Upper lobe of left lung (tissue), 6 donors: ENCODE results near the gene CTNNBL1. TPM values are rescaled to one million over a fixed set of nuclear protein-coding genes. Genes with fewer than 3 reads are reported as not detected.

Experiments used
- ATAC-seq, 2 donors: fragments of 200-7000 bp; cut with Tn5 transposase; one replicate each; pipeline ENCODE4 v1.9.1; 2022; ENCODE audit warnings: mild to moderate bottlenecking in 2 of 2, moderate library complexity in 2 of 2; ENCODE audit not compliant: low FRiP score in 2 of 2
- DNase-seq, 2 donors: peaks; one replicate each; pipeline ENCODE4 v3.0.0-alpha.2; 2019 to 2020
- H3K27ac ChIP-seq, 4 donors: fragments of 200-600 bp; sonication (generic); one replicate each; pipeline ENCODE4 v1.5.1; 2016 to 2019
- H3K27me3 ChIP-seq, 4 donors: fragments of 200-600 bp; sonication (generic); one replicate each; pipeline ENCODE4 v1.5.1; 2017 to 2019
- H3K36me3 ChIP-seq, 4 donors: fragments of 200-600 bp; sonication (generic); one replicate each; pipeline ENCODE4 v1.5.1; 2016 to 2019
- H3K4me1 ChIP-seq, 4 donors: fragments of 200-600 bp; sonication (generic); one replicate each; pipeline ENCODE4 v1.5.1; 2018 to 2019
- H3K4me3 ChIP-seq, 4 donors: fragments of 200-600 bp; sonication (generic); one replicate each; pipeline ENCODE4 v1.5.1; 2017 to 2019; ENCODE audit warnings: mild to moderate bottlenecking in 2 of 4, moderate library complexity in 1 of 4
- H3K9me3 ChIP-seq, 4 donors: fragments of 200-600 bp; sonication (generic); one replicate each; pipeline ENCODE4 v1.5.1; 2018 to 2019
- EP300 ChIP-seq, 4 donors: sonication (generic); formaldehyde crosslinking; IDR thresholded peaks; one replicate each; pipeline ENCODE4 v1.5.1; 2017; ENCODE audit warnings: antibody characterized with exemption in 4 of 4, control low read depth in 2 of 4
- POLR2A ChIP-seq, 4 donors: fragments of 450-650 bp; IDR thresholded peaks; one replicate each; pipeline ENCODE4 v1.5.1; 2016 to 2017; ENCODE audit warnings: antibody characterized with exemption in 4 of 4, mild to moderate bottlenecking in 2 of 4
- POLR2AphosphoS5 ChIP-seq, 2 donors: sonication (generic); formaldehyde crosslinking; IDR thresholded peaks; one replicate each; pipeline ENCODE4 v1.5.1; 2017; ENCODE audit warnings: antibody characterized with exemption in 2 of 2
- WGBS, 2 donors: methylation state at CpG; one replicate each; pipeline ENCODE4 v1.1.5; 2017 to 2018; 5-methylcytosine and 5-hydroxymethylcytosine counted together
- total RNA-seq, 6 donors: library from RNA; depleted of rRNA in 4 of 6; stranded (reverse); fragments of >200 nt in 4 of 6; gene quantifications; one replicate each; pipeline versions ENCODE4 v1.1.0 to v1.2.1, GENCODE V29; 2016 to 2021
- TF ChIP-seq, protein P1 (sequence below), 6 experiments: fragments of 450-650 bp in 4 of 6; fragments of 200-600 bp in 2 of 6; sonication (generic) in 2 of 6; IDR thresholded peaks; one replicate each; pipeline ENCODE4 v1.5.1; 2016 to 2019; ENCODE audit warnings: antibody characterized with exemption in 6 of 6
- donor health status: DM: no; HTN: no; CAD: no; lungs with moderate emphysema.
- donor health status: DM: no; HTN: yes; CAD: no; lungs with severe emphysema.

Gene CTNNBL1
- total RNA-seq, 6 donors from 2014 or later = 25.1 to 61.0 (median 29.1) TPM

DNA sequence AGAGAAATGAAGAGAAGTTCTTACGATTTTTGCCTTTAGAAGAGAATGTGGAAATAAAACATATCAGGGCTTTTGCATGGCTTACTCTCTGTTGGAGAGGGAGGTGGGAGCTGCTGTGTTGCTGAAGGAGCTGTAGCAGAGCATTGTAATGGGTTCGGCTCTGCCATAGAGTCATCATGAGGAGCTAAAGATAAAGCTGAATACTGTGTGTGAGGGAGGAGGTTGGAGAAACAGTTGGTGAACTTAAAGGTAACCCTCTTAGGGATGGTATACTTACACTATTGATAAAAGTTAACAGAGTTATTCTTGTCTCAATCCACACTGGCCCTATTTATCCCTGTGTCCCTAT is 34.8 kb downstream of the CTNNBL1 start:
- peaks cover 13 to 20% (median 20%) of the 10 kb centered on the region in 4 donors for H3K4me1 ChIP-seq
- DNase-seq (no peak), ATAC-seq (no peak)
- TF ChIP-seq EP300 (IDR thresholded peaks at IDR 0.05) (no peak), POLR2AphosphoS5 (IDR thresholded peaks at IDR 0.05) (no peak), POLR2A (IDR thresholded peaks at IDR 0.05) (no peak)
- TF ChIP-seq, protein P1, sequence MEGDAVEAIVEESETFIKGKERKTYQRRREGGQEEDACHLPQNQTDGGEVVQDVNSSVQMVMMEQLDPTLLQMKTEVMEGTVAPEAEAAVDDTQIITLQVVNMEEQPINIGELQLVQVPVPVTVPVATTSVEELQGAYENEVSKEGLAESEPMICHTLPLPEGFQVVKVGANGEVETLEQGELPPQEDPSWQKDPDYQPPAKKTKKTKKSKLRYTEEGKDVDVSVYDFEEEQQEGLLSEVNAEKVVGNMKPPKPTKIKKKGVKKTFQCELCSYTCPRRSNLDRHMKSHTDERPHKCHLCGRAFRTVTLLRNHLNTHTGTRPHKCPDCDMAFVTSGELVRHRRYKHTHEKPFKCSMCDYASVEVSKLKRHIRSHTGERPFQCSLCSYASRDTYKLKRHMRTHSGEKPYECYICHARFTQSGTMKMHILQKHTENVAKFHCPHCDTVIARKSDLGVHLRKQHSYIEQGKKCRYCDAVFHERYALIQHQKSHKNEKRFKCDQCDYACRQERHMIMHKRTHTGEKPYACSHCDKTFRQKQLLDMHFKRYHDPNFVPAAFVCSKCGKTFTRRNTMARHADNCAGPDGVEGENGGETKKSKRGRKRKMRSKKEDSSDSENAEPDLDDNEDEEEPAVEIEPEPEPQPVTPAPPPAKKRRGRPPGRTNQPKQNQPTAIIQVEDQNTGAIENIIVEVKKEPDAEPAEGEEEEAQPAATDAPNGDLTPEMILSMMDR (IDR thresholded peaks at IDR 0.05) = no peak
- no peak overlapping the region for H3K4me3 ChIP-seq
- H3K36me3 ChIP-seq = peaks cover 0 to 7% (median 0%) of the 10 kb centered on the region in 4 donors
- H3K9me3 ChIP-seq = no peaks in the 10 kb centered on the region
- no peaks in the 10 kb centered on the region for H3K27me3 ChIP-seq
- 75 to 76% methylated on average over 2 of the region's 2 CpGs for WGBS, 2 donors
- H3K27ac ChIP-seq = no peak overlapping the region

DNA sequence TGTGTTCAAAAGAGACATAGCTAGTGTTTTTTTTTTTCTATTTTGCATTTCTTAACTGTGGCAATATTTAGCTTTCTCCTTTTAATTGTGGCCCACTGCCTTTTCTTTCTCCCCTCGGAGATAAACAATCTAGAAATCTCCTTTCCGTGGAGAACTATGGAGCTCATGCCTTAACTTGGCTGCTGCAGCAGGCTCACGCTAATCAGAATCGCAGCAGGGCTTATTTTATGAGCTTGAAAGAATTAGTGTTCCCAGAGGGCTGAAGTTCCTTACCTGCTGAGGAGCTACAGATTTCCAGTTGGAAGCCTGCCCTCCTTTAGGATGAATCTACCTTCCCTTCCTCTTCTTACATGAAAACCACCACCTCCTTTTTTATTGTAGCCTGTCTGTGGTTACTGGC is 35.6 kb downstream of the CTNNBL1 start:
- Histone ChIP-seq H3K27ac (no peak overlapping the region), H3K4me1 (peaks cover 13 to 23% (median 20%) of the 10 kb centered on the region in 4 donors), H3K36me3 (peaks cover 0 to 14% (median 0%) of the 10 kb centered on the region in 4 donors), H3K4me3 (no peak overlapping the region), H3K9me3 (no peaks in the 10 kb centered on the region), H3K27me3 (no peaks in the 10 kb centered on the region)
- TF ChIP-seq POLR2AphosphoS5 (IDR thresholded peaks at IDR 0.05) (no peak), POLR2A (IDR thresholded peaks at IDR 0.05) (no peak), EP300 (IDR thresholded peaks at IDR 0.05) (no peak)
- TF ChIP-seq, protein P1 (IDR thresholded peaks at IDR 0.05) = no peak
- ATAC-seq (no peak), DNase-seq (no peak)
- 75 to 88% methylated on average over 4 of the region's 4 CpGs for WGBS, 2 donors

DNA sequence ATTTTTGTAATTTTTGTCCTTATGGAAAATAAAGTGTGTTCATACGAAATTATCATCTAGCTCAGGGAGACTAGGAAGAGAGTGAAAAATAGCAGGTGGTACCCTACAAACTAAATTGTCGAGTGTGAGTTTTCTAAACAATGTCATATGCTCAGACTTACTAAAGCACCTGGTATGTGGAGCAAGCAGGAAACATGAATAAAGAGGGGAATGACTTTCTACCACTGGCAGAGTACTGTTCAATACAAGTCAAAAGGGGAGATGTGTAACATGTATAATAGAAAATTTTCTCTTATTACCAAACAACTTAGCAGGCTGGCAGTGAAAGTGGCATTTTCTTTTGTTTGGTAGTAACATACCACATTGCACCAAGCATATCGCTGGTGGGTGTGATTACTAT is 36.1 kb downstream of the CTNNBL1 start:
- no peak for DNase-seq
- Histone ChIP-seq H3K27me3 (no peaks in the 10 kb centered on the region), H3K4me3 (no peak overlapping the region), H3K36me3 (peaks cover 0 to 14% (median 0%) of the 10 kb centered on the region in 4 donors), H3K4me1 (peaks cover 13 to 23% (median 20%) of the 10 kb centered on the region in 4 donors), H3K27ac (no peak overlapping the region), H3K9me3 (no peaks in the 10 kb centered on the region)
- TF ChIP-seq EP300 (IDR thresholded peaks at IDR 0.05) (no peak), POLR2A (IDR thresholded peaks at IDR 0.05) (no peak), POLR2AphosphoS5 (IDR thresholded peaks at IDR 0.05) (no peak)
- TF ChIP-seq, protein P1 (IDR thresholded peaks at IDR 0.05) = no peak
- no peak for ATAC-seq
- 74 to 76% methylated on average over 3 of the region's 3 CpGs for WGBS, 2 donors

DNA sequence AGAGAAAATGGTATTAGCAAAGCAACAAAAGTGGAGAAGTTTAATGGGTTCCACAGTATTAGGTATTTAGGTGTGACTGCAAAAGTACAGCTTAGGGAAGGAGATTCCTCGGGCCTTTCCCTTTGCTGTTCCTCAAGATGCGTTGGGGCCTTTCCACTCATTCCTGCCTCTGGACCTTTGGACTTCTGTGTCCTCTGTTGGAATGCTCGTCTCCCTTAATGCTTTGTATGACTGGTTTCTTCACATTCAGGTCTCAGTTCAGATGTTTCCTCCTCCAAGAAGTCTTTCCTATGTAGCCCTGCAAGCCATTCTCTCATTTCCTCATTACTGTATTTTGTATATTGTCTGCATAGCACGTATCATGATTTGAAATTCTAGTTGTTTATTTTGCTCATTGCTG is 39.6 kb downstream of the CTNNBL1 start:
- TF ChIP-seq, protein P1 (IDR thresholded peaks at IDR 0.05) = no peak
- TF ChIP-seq EP300 (IDR thresholded peaks at IDR 0.05) (no peak), POLR2A (IDR thresholded peaks at IDR 0.05) (no peak), POLR2AphosphoS5 (IDR thresholded peaks at IDR 0.05) (no peak)
- peaks cover 0 to 35% (median 13%) of the 10 kb centered on the region in 4 donors for H3K36me3 ChIP-seq
- ATAC-seq (no peak), DNase-seq (no peak)
- 77 to 84% methylated on average over 4 of the region's 4 CpGs for WGBS, 2 donors
- no peaks in the 10 kb centered on the region for H3K27me3 ChIP-seq
- no peaks in the 10 kb centered on the region for H3K9me3 ChIP-seq
- H3K4me1 ChIP-seq = peaks cover 0 to 13% (median 5%) of the 10 kb centered on the region in 4 donors
- no peak overlapping the region for H3K4me3 ChIP-seq
- no peak overlapping the region for H3K27ac ChIP-seq
